ENCODE data around the gene MEX3D.

Gene MEX3D

GRCh38 chr19:1556390-1557070 lies 11.6 kb downstream of the MEX3D start (continued):
- no peak for TF ChIP-seq ZSCAN18 (tag by site-specific recombination; IDR thresholded peaks at IDR 0.05)

- H3K36me3 ChIP-seq (ENCODE audit: control insufficient read depth in 2 of 2, insufficient read depth in 1 of 2, low read length in 2 of 2): peaks cover 0 to 9% of the 10 kb centered on the region in 2 experiments; a peak in 1 of 3 replicates
- no peaks in the 10 kb centered on the region for H3K4me1 ChIP-seq (ENCODE audit: control insufficient read depth, insufficient read depth, low read length)
- H3K9me3 ChIP-seq (ENCODE audit: control insufficient read depth, insufficient read depth, low read depth, low read length): no peaks in the 10 kb centered on the region
- CTCF ChIA-PET: no interaction called here
- no peak overlapping the region for H3K4me3 ChIP-seq (ENCODE audit: low read depth, low read length)
- POLR2A ChIA-PET: no interaction called here
- no peak overlapping the region for H3K27ac ChIP-seq (ENCODE audit: extremely low read depth, low read depth, low read length)
- no peak for TF ChIP-seq BCL11A (tag by site-specific recombination; IDR thresholded peaks at IDR 0.05; ENCODE audit: low read depth)
- TF ChIP-seq ZNF768 (tag by site-specific recombination; IDR thresholded peaks at IDR 0.05): no peak
- TF ChIP-seq TCF7L2 (IDR thresholded peaks at IDR 0.05; ENCODE audit: borderline replicate concordance, low read depth, low read length): no peak
- TF ChIP-seq PATZ1 (tag by site-specific recombination; IDR thresholded peaks at IDR 0.05): no peak
- no peak for TF ChIP-seq ZNF544 (tag by site-specific recombination; IDR thresholded peaks at IDR 0.05)
- TF ChIP-seq ATF2 (tag by site-specific recombination; IDR thresholded peaks at IDR 0.05; ENCODE audit: low read depth): no peak
- no peak for TF ChIP-seq ZBTB49 (tag by site-specific recombination; IDR thresholded peaks at IDR 0.05; ENCODE audit: low read depth)
- no peak for TF ChIP-seq ZNF311 (tag by site-specific recombination; IDR thresholded peaks at IDR 0.05; ENCODE audit: borderline replicate concordance)
- TF ChIP-seq ZNF121 (tag by site-specific recombination; IDR thresholded peaks at IDR 0.05): no peak
- no peak for TF ChIP-seq ZNF561 (tag by site-specific recombination; IDR thresholded peaks at IDR 0.05; ENCODE audit: borderline replicate concordance)
- TF ChIP-seq ZNF677 (tag by site-specific recombination; IDR thresholded peaks at IDR 0.05): no peak
Observed at GRCh38 chr19:1555487-1556389, 12.4 kb downstream of the MEX3D start.

- H3K4me3 ChIP-seq (ENCODE audit: low read depth, low read length): no peak overlapping the region
- no peaks in the 10 kb centered on the region for H3K4me1 ChIP-seq (ENCODE audit: control insufficient read depth, insufficient read depth, low read length)
- no peak for TF ChIP-seq ZNF221 (tag by site-specific recombination; IDR thresholded peaks at IDR 0.05; ENCODE audit: borderline replicate concordance)
- no peak for TF ChIP-seq ZNF121 (tag by site-specific recombination; IDR thresholded peaks at IDR 0.05)
- H3K36me3 ChIP-seq (ENCODE audit: control insufficient read depth in 2 of 2, insufficient read depth in 1 of 2, low read length in 2 of 2): peaks cover 0 to 9% of the 10 kb centered on the region in 2 experiments; a peak in 1 of 3 replicates
- no peaks in the 10 kb centered on the region for H3K9me3 ChIP-seq (ENCODE audit: control insufficient read depth, insufficient read depth, low read depth, low read length)
- no peak overlapping the region for H3K27ac ChIP-seq (ENCODE audit: extremely low read depth, low read depth, low read length)
- ChIA-PET POLR2A (no interaction called here), CTCF (no interaction called here)
Observed at GRCh38 chr19:1554968-1555367, 13.2 kb downstream of the MEX3D start.
